ENCODE data around the gene TXNDC15. TPM values are rescaled to one million over a fixed set of nuclear protein-coding genes. Genes with fewer than 3 reads are reported as not detected.
"Not testable (repeated sequence)": the region's sequence is repeated elsewhere in the genome, so short reads cannot be mapped to it uniquely, and the experiment has no call there.

The TXNDC15 gene, protein sequence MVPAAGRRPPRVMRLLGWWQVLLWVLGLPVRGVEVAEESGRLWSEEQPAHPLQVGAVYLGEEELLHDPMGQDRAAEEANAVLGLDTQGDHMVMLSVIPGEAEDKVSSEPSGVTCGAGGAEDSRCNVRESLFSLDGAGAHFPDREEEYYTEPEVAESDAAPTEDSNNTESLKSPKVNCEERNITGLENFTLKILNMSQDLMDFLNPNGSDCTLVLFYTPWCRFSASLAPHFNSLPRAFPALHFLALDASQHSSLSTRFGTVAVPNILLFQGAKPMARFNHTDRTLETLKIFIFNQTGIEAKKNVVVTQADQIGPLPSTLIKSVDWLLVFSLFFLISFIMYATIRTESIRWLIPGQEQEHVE
- polyA plus RNA-seq (ENCODE audit: insufficient read length), result 64.4 TPM

DNA sequence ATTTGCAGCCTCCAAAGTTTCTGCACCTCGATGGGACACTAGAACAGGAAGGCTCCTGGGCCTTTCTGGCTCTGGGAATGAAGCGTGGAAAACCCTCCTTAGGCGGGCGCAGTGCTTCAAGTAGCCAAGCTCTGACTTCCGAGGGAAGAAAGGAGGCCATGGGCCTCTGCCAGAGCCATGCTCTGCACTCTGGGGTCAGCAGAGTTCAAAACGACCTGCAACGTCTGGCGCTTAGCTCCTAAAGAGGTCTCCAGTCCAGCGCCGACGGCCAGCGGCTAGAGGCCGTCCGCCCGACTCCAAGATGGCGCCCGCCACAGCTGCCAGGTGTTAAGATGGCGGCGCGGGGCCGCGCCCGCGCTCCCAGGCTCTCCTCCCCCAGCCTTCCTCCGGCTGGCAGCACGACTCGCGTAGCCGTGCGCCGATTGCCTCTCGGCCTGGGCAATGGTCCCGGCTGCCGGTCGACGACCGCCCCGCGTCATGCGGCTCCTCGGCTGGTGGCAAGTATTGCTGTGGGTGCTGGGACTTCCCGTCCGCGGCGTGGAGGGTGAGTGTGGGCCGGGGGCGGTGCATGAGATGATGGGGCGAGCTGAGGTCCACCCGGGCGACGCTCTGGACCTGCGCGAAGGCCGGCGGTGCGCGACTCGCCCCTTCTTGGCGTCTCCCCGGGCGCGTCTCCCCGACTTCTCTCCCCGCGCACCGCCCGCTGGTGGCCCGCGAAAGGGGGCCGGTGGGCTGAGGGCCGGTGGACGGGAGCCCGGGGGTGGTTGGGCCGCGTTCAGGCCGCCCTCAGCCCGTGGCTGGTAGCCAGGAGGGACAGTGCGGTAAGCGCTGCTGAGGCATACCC, at the start of gene TXNDC15:
Gene TXNDC15 (plus strand): TSS at position 385 of the 844 bp plus-strand sequence. CDS start 57 bp downstream, at position 442.
- peak; percentile 95 for DNase-seq

DNA sequence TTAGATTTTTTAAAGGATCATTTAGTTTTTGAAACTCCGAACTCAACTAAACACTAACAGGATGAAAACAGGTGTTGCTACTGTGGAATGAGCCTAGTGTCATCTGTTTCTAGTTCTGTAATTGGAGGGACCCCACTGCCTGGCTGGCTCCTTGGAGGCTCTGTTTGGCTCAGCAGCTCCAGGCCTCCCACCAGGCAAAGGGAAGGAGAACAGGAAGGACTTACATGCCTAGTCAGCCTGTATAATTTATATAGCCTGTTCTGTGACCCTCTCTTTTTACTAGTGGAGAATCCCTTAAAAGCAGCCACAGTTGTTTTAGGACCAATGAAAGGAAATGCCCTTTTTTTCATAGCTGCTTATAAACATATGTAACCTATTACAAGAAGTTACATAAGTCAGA, 49.5 kb upstream of the TXNDC15 start:
- DNase-seq, result no peak

DNA sequence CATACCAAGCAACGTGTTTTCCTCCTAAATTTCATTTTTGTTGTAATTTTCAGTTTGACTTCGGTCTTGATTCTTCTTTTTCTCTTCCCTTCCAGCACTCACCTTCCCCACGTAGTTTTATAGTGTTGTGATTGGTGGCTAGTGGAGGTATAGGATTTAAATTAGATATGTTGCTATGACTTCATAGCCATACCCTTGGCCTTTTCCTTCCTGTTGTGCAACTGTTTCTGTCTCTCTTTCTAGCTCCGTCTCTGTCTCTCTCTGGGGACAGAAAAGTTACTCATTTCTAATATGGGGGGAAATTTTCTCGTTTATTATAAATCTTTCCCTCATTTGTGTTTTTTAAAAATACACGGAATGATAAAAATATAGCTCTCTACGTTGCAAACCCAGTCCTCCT, 49.0 kb upstream of the TXNDC15 start:
- DNase-seq, result no peak

DNA sequence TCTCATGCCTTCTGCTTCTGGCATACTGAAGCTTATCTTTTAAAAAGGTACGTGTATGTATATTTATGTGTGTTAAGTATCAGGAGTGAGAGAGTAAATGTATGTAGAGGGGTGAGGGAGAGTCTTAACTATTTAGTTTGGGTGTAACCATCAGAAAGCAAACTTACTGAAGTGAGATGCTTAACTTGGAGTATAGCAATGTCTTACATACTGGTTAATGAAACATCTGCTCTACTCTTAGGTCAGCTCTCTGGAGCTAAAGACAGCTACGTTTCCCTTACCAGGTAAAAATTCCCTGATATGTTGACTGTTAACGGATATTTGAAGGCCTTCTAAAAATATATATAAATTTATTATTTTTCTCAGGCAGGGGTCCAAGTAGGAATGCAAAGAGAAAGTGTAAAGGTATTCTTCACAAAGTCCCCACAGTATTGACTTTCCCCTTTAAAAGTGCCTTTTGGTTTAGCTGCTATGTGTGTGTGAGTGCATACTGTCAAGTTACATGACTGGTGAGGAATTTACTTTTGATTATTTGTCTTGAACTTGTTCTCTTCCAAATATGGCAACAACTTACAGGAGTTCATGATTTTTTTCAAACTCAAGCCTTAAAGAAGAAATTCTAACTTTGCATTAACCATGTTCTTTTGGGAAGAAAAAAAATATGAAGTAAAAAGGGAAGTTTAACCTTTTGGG, 40.7 kb upstream of the TXNDC15 start:
- no peak for DNase-seq

DNA sequence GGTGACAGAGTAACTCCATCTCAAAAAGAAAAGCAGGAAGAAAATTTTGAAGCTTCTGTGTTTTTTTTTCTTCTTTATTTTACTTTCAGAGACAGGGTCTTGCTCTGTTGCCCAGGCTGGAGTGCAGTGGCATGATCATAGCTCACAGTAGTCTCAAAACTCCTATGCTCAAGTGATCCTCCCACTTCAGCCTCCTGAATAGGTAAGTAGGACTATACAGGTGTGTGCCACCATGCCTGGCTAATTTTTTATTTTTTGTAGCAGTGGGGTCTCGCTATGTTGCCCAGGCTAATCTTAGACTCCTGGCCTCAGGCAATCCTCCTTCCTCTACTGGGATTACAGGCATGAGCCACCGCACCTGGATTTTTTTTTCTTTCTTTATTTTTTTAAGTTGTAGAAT, 38.5 kb upstream of the TXNDC15 start:
- no peak for DNase-seq

DNA sequence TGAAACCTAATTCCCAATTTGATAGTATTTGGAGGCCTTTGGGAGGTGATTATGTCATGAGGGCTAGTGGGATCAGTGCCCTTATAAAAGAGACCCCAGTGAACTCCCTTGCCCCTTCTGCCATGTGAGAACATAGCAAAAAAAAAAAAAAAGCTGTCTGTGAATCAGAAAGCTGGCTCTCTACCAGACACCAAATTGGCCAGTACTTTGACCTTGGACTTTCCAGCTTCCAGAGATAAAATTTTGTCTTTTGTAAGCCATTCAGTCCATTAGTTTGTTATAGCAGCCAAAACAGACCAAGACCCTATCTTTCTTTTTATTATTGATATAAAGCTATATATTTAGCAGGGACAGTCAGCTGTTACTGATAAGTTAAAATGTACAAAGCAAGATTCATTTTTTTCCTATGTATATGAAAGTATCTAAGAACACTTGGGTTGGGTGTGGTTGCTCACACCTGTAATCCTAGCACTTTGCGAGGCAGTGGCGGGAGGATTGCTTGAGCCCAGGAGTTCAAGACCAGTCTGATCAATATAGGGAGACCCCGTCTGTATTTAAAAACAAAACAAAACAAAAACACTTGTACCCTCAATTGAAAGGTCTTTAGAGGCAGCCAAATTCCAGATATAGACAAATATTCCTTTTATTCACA, 36.5 kb upstream of the TXNDC15 start:
- DNase-seq, result no peak

DNA sequence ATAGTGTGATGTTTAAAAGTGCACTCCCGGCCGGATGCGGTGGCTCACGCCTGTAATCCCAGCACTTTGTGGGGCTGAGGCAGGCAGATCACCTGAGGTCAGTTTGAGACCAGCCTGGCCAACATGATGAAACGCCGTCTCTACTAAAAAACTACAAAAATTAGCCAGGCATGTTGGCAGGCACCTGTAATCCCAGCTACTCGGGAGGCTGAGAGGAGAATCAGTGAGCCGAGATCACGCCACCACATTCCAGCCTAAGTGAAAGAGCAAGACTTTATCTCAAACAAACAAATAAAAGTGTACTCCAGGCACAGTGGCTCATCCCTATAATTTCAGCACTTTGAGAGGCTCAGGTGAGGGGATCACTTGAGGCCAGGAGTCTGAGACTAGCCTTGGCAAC, 35.8 kb upstream of the TXNDC15 start:
- DNase-seq, result not testable (repeated sequence)

DNA sequence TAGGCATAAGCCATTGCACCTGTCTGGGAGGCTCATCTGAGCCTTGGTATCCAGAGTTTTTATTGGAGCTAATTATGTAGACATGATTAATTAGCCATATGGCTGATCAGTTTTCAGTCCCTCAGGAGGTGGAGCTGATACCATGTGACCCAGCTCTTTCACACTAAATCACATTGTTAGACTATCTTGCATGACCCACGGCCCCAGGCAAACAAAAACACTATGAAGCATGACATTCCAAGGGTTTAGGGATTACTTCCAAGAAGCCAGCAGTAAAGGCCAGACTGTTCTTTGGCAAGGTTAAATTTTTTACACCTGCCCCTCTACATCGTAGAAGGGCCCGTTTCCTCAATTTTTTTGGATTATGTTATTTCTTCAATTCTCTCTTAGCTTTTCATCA, 33.4 kb upstream of the TXNDC15 start:
- DNase-seq, result no peak

DNA sequence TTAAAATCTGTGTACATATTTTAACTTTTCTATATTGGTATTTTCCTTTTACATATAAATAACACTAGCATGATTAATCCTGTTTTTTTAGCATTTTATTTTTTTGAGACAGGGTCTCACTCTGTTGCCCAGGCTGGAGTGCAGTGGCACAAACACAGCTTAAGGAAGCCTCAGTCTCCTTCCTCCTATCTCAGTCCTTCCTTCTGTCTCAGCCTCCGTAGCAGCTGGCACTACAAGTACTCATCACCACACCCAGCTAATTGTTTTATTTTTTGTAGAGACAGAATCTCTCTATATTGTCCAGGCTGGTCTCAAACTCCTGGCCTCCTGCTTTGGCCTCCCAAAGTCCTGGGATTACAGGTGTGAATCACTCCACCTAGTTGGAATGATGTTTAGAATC, 29.9 kb upstream of the TXNDC15 start:
- no peak for DNase-seq

DNA sequence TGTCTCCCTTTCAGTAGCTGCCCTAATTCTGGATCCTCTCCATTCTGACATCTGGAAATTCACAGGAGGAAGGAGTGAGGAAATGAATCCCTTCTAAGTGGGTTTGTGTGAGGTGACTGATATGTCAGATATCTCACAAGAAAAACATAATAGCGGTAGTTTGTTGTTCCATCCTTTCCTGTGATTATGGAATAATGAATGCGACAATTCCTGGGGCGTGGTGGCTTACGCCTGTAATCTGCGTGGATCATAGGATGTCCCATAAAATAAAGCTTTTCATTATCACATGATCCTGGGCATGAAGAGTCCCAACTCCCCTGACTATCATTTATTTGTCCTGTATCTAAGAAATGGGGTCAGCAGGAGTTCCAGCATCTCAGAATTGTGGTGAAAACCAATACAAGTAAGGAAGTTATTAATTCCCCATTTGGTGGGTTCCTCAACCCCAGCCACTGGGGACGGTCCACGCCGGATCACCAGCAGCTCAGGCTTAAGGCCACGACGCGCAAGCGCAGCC, 28.8 kb upstream of the TXNDC15 start:
- DNase-seq, result no peak

DNA sequence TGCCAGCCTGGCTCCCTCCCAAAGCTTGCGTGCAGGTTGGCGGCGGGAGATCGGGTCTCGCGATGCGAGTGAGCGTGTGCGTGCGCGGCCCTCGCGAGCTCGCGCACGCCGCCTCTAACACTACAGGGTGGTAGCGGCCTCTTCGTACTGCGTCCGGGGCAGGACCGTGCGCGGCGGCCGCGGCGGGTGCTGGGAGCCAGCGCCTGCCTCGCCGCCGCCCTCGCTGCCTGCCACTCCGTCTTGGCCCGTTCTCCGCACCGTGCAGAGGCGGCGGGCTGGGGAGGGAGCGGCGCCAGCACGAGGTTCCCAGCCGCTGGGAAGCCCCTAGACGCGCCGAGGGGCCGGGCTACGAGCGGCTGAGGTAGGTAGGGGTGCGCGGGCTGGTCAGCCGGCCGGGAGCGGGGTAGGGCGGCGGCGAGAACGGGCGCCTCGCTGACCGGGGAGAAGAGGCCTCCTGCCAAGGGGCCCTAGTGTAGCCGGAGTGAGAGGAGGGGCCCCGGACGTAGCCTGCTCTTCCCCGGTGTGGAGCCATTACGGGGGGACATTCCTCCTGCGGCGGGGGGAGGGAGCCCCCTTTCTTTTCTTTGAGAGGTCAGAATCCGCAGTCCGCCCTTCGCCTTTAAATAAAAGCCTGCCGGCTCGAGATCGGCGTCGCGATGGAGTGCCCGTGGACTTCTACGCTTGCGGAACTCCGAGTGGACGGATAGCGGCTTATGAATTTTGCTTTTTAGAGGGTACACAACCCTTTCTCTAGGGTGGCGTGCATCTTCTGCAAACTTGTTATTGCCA, 28.1 kb upstream of the TXNDC15 start, which contains the start of gene C5orf24:
Gene C5orf24 (plus strand): TSS at position 117 of the 789 bp plus-strand sequence. CDS start 8,933 bp downstream, outside the sequence.
- DNase-seq, result peak; percentile 98

DNA sequence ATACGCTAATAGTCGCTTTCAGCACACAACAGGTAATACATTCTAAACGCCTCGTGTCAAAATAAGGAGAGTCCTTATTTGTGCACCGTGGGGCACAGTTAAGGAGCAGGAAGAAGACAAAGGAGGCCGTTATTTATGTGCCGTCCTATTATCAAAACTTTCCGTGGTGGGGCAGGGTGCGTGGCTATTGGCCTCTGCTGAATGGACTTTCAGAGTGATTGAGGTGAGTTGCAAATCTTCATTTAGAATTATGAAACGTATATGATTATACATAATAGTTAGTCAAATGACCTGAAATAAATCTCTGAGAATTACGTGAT, 27.6 kb upstream of the TXNDC15 start:
- DNase-seq, result no peak

DNA sequence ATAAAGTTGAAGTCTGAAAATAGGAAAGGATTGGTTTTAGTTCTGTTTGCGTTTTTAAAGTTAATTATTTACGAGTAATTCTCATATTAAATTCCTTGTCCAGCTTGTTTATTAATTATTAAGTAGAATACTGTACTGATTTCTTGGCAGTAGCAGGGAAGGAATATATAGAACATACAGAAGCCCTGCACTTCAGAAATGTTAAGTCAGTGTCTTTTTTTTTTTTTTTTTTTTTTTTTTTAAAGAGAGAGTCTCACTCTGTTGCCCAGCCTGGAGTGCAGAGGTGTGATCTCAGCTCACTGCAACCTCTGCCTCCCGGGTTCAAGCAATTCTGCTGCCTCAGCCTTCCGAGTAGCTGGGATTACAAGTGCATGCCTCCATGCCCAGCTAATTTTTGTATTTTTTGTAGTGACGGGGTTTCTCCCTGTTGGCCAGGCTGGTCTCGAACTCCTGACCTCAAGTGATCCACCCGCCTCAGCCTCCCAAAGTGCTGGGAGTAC, 24.7 kb upstream of the TXNDC15 start:
- not testable (repeated sequence) for DNase-seq

DNA sequence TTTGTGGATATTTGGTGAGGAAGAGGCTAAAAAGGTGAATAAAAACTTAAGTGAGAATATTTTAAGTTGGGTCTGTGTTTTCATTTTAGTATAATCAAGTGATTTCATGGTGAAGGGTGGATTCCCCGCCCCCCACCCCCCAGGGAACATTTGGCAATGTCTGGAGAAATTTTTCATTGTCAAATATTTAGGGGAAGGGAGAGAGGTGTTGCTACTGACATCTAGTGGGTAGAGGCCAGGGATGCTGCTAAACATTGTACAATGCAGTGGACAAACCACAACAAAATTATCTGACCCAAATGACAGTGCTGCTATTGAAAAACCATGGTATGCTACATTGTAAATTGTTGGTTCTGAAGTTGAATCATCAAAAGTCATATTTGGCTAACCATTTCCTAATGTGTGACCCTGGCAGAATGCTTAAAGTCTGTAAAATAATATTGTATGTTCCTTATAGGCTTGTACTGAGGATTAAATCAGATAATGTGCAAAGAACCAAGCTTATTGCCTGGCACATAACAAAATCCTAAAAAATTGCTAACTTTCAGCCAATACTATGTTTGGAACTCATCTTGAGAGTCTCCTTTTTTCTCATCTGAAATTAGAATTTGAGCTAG, 22.8 kb upstream of the TXNDC15 start:
- DNase-seq, result no peak

DNA sequence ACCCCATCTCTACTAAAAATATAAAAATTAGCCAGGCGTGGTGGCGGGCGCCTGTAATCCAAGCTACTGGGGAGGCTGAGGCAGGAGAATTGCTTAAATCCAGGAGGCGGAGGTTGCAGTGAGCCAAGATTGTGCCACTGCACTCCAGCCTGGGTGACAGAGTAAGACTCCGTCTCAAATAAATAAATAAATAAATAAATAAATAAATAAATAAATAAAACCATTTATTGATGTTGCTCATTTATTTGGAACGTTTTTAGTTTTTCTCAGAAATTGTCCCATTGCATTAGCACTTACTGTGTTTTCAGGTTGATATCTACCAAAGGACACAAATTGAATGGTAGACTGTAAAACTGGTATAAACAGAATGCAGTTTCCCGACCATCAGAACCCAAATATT, 17.7 kb upstream of the TXNDC15 start:
- not testable (repeated sequence) for DNase-seq

DNA sequence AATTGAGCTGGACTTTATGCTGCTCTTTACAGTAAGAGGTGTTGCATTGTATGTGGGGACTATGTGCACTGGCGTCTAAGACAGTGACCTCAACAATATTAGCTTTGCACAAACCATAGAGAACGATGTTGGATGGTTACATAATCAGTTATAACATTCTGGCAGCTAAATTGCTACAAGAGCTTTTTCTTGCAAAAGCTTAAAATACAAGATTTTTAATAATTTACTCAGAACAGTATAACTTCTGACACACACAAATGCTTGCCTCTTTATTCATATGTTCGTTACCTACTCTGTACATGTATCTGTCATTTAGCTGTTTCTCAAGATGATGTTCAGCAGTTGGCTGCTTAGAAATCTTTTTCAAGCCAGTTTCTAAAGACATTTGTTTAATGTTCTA, 16.8 kb upstream of the TXNDC15 start:
- no peak for DNase-seq

DNA sequence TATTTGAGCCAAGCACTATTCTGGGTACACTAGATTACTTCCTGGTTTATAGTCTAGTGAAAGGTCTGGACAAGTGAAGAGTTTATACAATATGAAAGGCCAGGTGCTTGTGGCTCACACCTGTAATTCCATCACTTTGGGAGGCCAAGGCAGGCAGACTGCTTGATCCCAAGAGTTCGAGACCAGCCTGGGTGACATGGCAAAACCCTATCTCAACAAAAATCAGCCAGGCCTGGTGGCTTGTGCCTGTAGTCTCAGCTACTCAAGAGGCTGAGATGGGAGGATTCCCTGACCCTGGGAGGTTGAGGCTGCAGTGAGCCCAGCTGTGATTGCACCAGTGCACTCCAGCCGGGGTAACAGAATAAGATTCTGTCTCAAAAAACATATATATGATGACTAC, 9.5 kb upstream of the TXNDC15 start:
- DNase-seq, result no peak

DNA sequence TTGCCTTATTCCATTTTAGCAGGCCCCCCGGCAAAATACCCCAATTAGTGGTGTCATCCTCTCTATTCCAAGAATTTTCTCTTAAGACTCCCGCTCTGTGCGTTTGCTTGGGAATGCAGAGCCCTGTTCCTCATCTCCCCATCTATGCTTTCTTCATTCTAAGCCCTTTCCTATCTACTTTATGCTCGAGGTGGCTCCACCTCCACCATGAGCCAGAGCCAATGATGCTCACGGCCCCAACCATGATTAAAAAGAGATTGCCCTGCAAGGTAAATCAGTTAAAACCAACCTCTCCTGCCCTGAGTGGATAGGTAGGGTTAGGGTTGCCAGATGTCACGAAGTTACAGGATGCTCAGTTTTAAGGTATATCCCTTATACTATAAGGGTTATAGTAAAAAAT, 677 bp upstream of the TXNDC15 start:
- DNase-seq, result no peak

DNA sequence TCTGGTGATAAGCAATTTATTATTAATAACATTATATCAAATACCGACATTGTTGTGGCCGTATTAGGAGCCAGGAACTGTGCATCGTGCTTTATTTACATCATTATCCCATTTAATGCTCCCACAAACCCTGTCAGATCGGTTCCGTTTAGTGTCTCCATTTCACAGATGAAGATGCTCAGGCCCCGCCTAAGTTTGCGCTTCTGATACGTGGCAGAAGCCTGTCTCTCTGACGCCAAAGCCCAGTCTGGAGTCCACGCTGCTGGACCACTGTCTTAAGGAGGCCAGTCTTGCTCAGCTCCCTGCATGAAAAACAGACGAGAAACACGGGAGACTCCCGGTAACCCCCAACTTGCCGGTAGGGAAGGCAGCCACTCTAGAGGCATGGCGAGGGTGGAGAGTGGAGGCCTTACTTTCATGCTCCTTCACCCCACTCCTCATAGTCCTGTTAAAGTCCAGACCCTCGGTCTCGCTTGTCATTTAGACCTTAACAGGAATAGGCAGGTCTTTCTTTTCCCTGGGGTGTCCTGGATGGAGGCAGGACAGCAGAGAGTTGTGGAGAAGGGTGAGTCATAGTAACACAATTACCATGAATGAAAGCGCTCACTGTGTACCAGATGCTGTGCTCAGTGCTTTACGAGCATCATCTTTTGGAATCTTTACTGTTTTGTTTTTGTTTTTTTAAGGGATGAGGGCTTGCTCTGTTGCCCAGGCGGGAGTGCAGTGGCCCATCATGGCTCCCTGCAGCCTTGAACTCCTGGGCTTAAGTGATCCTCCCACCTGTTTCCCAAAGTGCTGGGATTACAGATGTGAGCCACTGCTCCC, 872 bp downstream of the TXNDC15 start:
- DNase-seq, result peak; percentile 89

DNA sequence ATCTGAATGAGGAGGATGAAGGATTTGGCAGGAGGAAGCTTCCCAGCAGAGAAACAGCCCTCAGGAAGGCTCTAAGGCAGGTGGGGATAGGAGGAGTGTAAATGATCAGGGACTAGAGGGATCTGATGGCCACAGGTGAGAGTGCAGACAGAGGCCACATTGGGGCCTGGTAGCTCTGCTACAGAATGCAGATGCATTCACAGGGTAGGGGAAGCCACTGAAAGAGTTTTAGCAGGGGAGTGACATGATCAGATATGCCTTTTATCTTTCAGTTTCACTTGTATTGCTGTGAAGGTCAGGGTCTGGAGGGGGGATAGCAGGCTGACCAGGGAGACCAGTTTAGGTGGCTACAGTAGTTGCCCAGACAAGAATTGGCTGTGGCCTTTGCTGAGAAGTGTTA, 3.0 kb downstream of the TXNDC15 start:
- DNase-seq, result no peak
